ENCODE results near the gene ALCAM. TPM values are rescaled to one million over a fixed set of nuclear protein-coding genes. Genes with fewer than 3 reads are reported as not detected.
A peak's percentile ranks its signal among the peaks of the same experiment; 100 is the strongest.

The ALCAM gene
- total and polyA plus RNA-seq, 2 donors (not counting 1 experiment from before 2014, with no cell fraction given), result 168 to 188 TPM

DNA sequence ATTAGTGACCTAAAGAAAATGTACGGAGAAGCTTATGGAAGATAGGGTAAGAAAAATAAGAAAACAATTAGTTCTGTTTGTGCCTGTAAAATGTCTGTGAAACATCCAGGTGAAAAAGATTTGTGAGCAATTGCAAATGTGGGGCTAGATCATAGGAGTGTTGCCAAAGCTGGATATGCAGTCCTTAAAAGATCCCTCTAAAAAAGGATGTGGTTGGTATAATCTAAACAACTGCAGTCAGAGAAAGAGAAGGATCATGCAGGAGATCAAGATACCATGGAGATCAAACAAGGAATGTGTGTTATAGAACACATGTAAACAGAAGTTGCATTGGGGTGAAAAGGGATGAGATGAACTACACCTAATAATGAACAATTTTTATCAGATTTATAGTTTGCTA is 116.8 kb downstream of the ALCAM start:
- Histone ChIP-seq H3K4me2 (ENCODE audit: extremely low read depth, insufficient read depth, low read length) (no peak overlapping the region), H3K27ac (ENCODE audit: insufficient read depth, low read length) (no peak overlapping the region), H3K27me3 (ENCODE audit: control insufficient read depth, insufficient read depth, low read length) (no peaks in the 10 kb centered on the region), H3K79me2 (ENCODE audit: control insufficient read depth, insufficient read depth, low read length) (peaks cover 7% of the 10 kb centered on the region), H2AFZ (ENCODE audit: low read length) (no peak overlapping the region), H3K9me3 (ENCODE audit: control insufficient read depth, insufficient read depth, low read depth, low read length) (no peaks in the 10 kb centered on the region), H4K20me1 (ENCODE audit: control insufficient read depth, extremely low read depth, insufficient read depth, low read length) (no peaks in the 10 kb centered on the region), H3K4me1 (ENCODE audit: control insufficient read depth, extremely low read depth, insufficient read depth, low read length) (no peaks in the 10 kb centered on the region), H3K36me3 (ENCODE audit: control insufficient read depth, insufficient read depth, low read length) (no peaks in the 10 kb centered on the region), H3K9ac (ENCODE audit: insufficient read depth, low read length) (no peak overlapping the region), H3K4me3 (replicated peaks in 1 of 4; ENCODE audit: control extremely low read depth in 1 of 4, insufficient read depth in 1 of 4, low read depth in 3 of 4, low read length in 4 of 4) (no peak overlapping the region)
- peak in 1 of 2 donors; percentile 34 for DNase-seq (ENCODE audit: low read depth in 2 of 2)
- TF ChIP-seq EZH2 (IDR thresholded peaks at IDR 0.05; ENCODE audit: low read length, missing control alignments) (no peak), CTCF (conservative IDR thresholded peaks at IDR 0.05 in 1 of 2, IDR thresholded peaks at IDR 0.05 in 1 of 2; ENCODE audit: low read depth in 1 of 2, low read length in 2 of 2) (no peak)

GRCh38 chr3:105490045-105490444 is 123.3 kb downstream of the ALCAM start:
- no peak overlapping the region for H3K27ac ChIP-seq (ENCODE audit: insufficient read depth, low read length)
- TF ChIP-seq CTCF (conservative IDR thresholded peaks at IDR 0.05 in 1 of 2, IDR thresholded peaks at IDR 0.05 in 1 of 2; ENCODE audit: low read depth in 1 of 2, low read length in 2 of 2), result no peak
- TF ChIP-seq EZH2 (IDR thresholded peaks at IDR 0.05; ENCODE audit: low read length, missing control alignments), result no peak
- H3K27me3 ChIP-seq (ENCODE audit: control insufficient read depth, insufficient read depth, low read length), result no peaks in the 10 kb centered on the region
- no peak overlapping the region for H3K4me2 ChIP-seq (ENCODE audit: extremely low read depth, insufficient read depth, low read length)
- H4K20me1 ChIP-seq (ENCODE audit: control insufficient read depth, extremely low read depth, insufficient read depth, low read length), result no peaks in the 10 kb centered on the region
- no peaks in the 10 kb centered on the region for H3K79me2 ChIP-seq (ENCODE audit: control insufficient read depth, insufficient read depth, low read length)
- H3K4me1 ChIP-seq (ENCODE audit: control insufficient read depth, extremely low read depth, insufficient read depth, low read length), result no peaks in the 10 kb centered on the region
- H3K4me3 ChIP-seq (replicated peaks in 1 of 4; ENCODE audit: control extremely low read depth in 1 of 4, insufficient read depth in 1 of 4, low read depth in 3 of 4, low read length in 4 of 4), result no peak overlapping the region
- DNase-seq (ENCODE audit: low read depth in 2 of 2), result peak in 1 of 2 donors; percentile 63
- no peak overlapping the region for H2AFZ ChIP-seq (ENCODE audit: low read length)
- no peaks in the 10 kb centered on the region for H3K36me3 ChIP-seq (ENCODE audit: control insufficient read depth, insufficient read depth, low read length)
- H3K9me3 ChIP-seq (ENCODE audit: control insufficient read depth, insufficient read depth, low read depth, low read length), result no peaks in the 10 kb centered on the region
- H3K9ac ChIP-seq (ENCODE audit: insufficient read depth, low read length), result no peak overlapping the region

DNA sequence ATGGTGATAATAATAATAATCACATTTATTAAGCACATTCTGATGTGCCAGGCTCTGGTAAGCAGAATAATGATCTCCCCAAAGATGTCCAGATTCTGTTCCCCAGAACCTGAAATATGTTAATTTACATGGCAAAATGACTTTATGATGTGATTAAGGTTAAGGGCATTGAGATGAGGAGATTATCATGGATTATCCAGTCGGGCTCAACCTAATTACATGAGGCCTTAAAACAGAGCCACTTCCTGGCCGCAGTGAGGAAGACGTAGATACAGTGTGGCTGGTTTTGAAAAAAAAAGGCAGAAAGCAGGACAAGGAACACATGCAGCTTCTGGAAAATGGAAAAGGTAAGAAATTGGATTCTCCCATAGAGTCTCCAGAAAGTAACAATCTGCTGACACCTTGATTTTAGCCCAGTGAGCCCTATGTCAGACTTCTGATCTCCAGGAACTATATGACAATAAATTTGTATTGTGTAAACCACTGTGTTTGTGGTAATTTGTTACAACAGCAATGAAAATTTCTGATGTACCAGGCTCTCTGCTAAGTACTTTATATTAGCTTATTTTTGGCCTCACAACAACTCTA is 126.7 kb downstream of the ALCAM start:
- H3K4me2 ChIP-seq (ENCODE audit: extremely low read depth, insufficient read depth, low read length), result no peak overlapping the region
- H3K27ac ChIP-seq (ENCODE audit: insufficient read depth, low read length), result no peak overlapping the region
- TF ChIP-seq CTCF (conservative IDR thresholded peaks at IDR 0.05 in 1 of 2, IDR thresholded peaks at IDR 0.05 in 1 of 2; ENCODE audit: low read depth in 1 of 2, low read length in 2 of 2) (no peak), EZH2 (IDR thresholded peaks at IDR 0.05; ENCODE audit: low read length, missing control alignments) (no peak)
- no peaks in the 10 kb centered on the region for H3K79me2 ChIP-seq (ENCODE audit: control insufficient read depth, insufficient read depth, low read length)
- no peaks in the 10 kb centered on the region for H3K27me3 ChIP-seq (ENCODE audit: control insufficient read depth, insufficient read depth, low read length)
- no peak for DNase-seq (ENCODE audit: low read depth in 2 of 2)
- no peaks in the 10 kb centered on the region for H3K36me3 ChIP-seq (ENCODE audit: control insufficient read depth, insufficient read depth, low read length)
- no peak overlapping the region for H3K4me3 ChIP-seq (replicated peaks in 1 of 4; ENCODE audit: control extremely low read depth in 1 of 4, insufficient read depth in 1 of 4, low read depth in 3 of 4, low read length in 4 of 4)
- no peaks in the 10 kb centered on the region for H3K4me1 ChIP-seq (ENCODE audit: control insufficient read depth, extremely low read depth, insufficient read depth, low read length)
- no peaks in the 10 kb centered on the region for H3K9me3 ChIP-seq (ENCODE audit: control insufficient read depth, insufficient read depth, low read depth, low read length)
- H2AFZ ChIP-seq (ENCODE audit: low read length), result no peak overlapping the region
- no peaks in the 10 kb centered on the region for H4K20me1 ChIP-seq (ENCODE audit: control insufficient read depth, extremely low read depth, insufficient read depth, low read length)
- H3K9ac ChIP-seq (ENCODE audit: insufficient read depth, low read length), result no peak overlapping the region
